GM03348 (cell line): ENCODE data around the gene UBXN1.
"Not testable (repeated sequence)": the region's sequence is repeated elsewhere in the genome, so short reads cannot be mapped to it uniquely, and the experiment has no call there.

ENCODE experiments used
- DNase-seq: peaks from one replicate; pipeline ENCODE4 v3.0.0; 2012; ENCODE audit warnings: low spot score

UBXN1 gene

GRCh38 chr11:62708392-62708791 is 29.5 kb upstream of the UBXN1 start:
- no peak for DNase-seq

- no peak for DNase-seq
Observed at GRCh38 chr11:62707277-62707861, 28.5 kb upstream of the UBXN1 start, which contains the start of the genes BSCL2 and GNG3. TSS of gene BSCL2 (minus strand) at chr11:62707424. CDS start at chr11:62707195, 229 bp downstream. TSS of gene GNG3 (plus strand) at chr11:62707676. CDS start at chr11:62708296, 620 bp downstream.

- DNase-seq: no peak
Observed at GRCh38 chr11:62706850-62707247, 28.0 kb upstream of the UBXN1 start.

GRCh38 chr11:62705880-62706849 is 27.3 kb upstream of the UBXN1 start:
- DNase-seq: peak; percentile 97

GRCh38 chr11:62705413-62705812 is 26.5 kb upstream of the UBXN1 start:
- DNase-seq: no peak

- not testable (repeated sequence) for DNase-seq
Observed at GRCh38 chr11:62703921-62704320, 25.0 kb upstream of the UBXN1 start.

- no peak for DNase-seq
Observed at GRCh38 chr11:62702246-62702645, 23.4 kb upstream of the UBXN1 start.

- DNase-seq: peak; percentile 82
Observed at GRCh38 chr11:62694455-62695167, 15.7 kb upstream of the UBXN1 start.

GRCh38 chr11:62693624-62694023 is 14.8 kb upstream of the UBXN1 start:
- DNase-seq: not testable (repeated sequence)

- DNase-seq: peak; percentile 96
Observed at GRCh38 chr11:62689421-62690183, 10.7 kb upstream of the UBXN1 start, which contains the start of gene LRRN4CL. TSS of gene LRRN4CL (minus strand) at chr11:62689530. CDS start at chr11:62688508, 1,022 bp downstream.

GRCh38 chr11:62688491-62688890 is 9.6 kb upstream of the UBXN1 start:
- peak; percentile 15 for DNase-seq

GRCh38 chr11:62687508-62688396 is 8.9 kb upstream of the UBXN1 start:
- peak; percentile 21 for DNase-seq

- no peak for DNase-seq
Observed at GRCh38 chr11:62682518-62682917, 3.6 kb upstream of the UBXN1 start.

- peak; percentile 82 for DNase-seq
Observed at GRCh38 chr11:62680825-62681240, 2.0 kb upstream of the UBXN1 start.

- no peak for DNase-seq
Observed at GRCh38 chr11:62678433-62678769, 472 bp downstream of the UBXN1 start.

GRCh38 chr11:62677714-62678113 is 1.2 kb downstream of the UBXN1 start:
- DNase-seq: no peak

GRCh38 chr11:62677156-62677555 is 1.7 kb downstream of the UBXN1 start:
- DNase-seq: no peak

GRCh38 chr11:62676698-62677097 is 2.2 kb downstream of the UBXN1 start:
- no peak for DNase-seq

- DNase-seq: not testable (repeated sequence)
Observed at GRCh38 chr11:62675415-62675814, 3.5 kb downstream of the UBXN1 start.

- DNase-seq: no peak
Observed at GRCh38 chr11:62673196-62673525, 5.7 kb downstream of the UBXN1 start.
